Psoas muscle (tissue), 8 donors: ENCODE data around the gene SATB2. TPM values are rescaled to one million over a fixed set of nuclear protein-coding genes. Genes with fewer than 3 reads are reported as not detected.

Experiments used
- ATAC-seq, 4 donors: fragments of 200-7000 bp; cut with Tn5 transposase; one replicate each; pipeline ENCODE4 v1.9.1; 2020; ENCODE audit warnings: moderate library complexity in 3 of 4, mild to moderate bottlenecking in 2 of 4
- DNase-seq, 2 donors: peaks; one replicate each; pipeline ENCODE4 v3.0.0-alpha.2; 2020
- H3K27ac ChIP-seq: fragments of 200-600 bp; one replicate; pipeline ENCODE4 v1.8.0; 2022
- H3K27me3 ChIP-seq, 3 donors: fragments of 200-600 bp in 1 of 3; one replicate each; pipeline versions ENCODE4 v1.6.1 to v1.8.0; 2013 to 2022; ENCODE audit warnings: low read length in 2 of 3, mild to moderate bottlenecking in 2 of 3, moderate library complexity in 1 of 3; ENCODE audit not compliant: insufficient read depth in 3 of 3
- H3K36me3 ChIP-seq, 2 donors: fragments of 200-600 bp in 1 of 2; one replicate each; pipeline versions ENCODE4 v1.6.1 to v1.8.0; 2013 to 2022; ENCODE audit warnings: low read depth in 1 of 2, mild to moderate bottlenecking in 1 of 2, moderate library complexity in 1 of 2; ENCODE audit not compliant: insufficient read depth in 1 of 2
- H3K4me1 ChIP-seq: fragments of 200-600 bp; one replicate; pipeline ENCODE4 v1.8.0; 2022
- H3K4me3 ChIP-seq: fragments of 200-600 bp; one replicate; pipeline ENCODE4 v1.8.0; 2022; ENCODE audit warnings: mild to moderate bottlenecking
- H3K9me3 ChIP-seq: fragments of 200-600 bp; one replicate; pipeline ENCODE4 v1.8.0; 2022
- WGBS, 3 donors: extraction: QIAGEN DNeasy Blood & Tissue Kit; methylation state at CpG; one replicate each; pipeline versions ENCODE4 v1.1.6 to v1.1.7; 2013; 5-methylcytosine and 5-hydroxymethylcytosine counted together
- intact Hi-C, 2 donors: fragments of 100-400 bp; cut with DNase I; formaldehyde crosslinking; loops; one replicate each; pipeline versions ENCODE4 v1.11.0 to v1.14.2; 2022
- polyA plus RNA-seq, 3 donors: library from polyadenylated mRNA; stranded (reverse); fragments of 200-250 nt; gene quantifications; one replicate each; pipeline ENCODE4 v1.2.3, GENCODE V29; 2013
- total RNA-seq, 4 donors: library from RNA; stranded (reverse); fragmentation: NEBNext Ultra II Directional in 2 of 4; extraction: Animal tissue kit (Norgen Biotek cat#: 25700) in 2 of 4; gene quantifications; one replicate each; pipeline versions ENCODE4 v1.2.1 to v1.2.4, GENCODE V29; 2021 to 2023
- TF ChIP-seq, protein P1 (sequence below): fragments of 200-600 bp; IDR thresholded peaks from one replicate; pipeline ENCODE4 v1.8.0; 2022; ENCODE audit warnings: antibody characterized with exemption
- donor health status: healthy with polysubstance abuse.
- donor health status: DM: no; HTN: no; CAD: no; lungs with moderate emphysema.
- donor health status: Bipolar disorder and iron deficiency.
- donor health status: healthy.
- donor health status: DM: yes; HTN: yes; CAD: no.
- donor health status: DM: no; HTN: no; CAD: no.
- donor health status: DM: no; HTN: no; CAD: no.
- donor health status: DM: yes; HTN: yes; CAD: no.

The SATB2 gene
- total and polyA plus RNA-seq, 7 donors: 0.46 to 2.4 (median 1.6) TPM

DNA sequence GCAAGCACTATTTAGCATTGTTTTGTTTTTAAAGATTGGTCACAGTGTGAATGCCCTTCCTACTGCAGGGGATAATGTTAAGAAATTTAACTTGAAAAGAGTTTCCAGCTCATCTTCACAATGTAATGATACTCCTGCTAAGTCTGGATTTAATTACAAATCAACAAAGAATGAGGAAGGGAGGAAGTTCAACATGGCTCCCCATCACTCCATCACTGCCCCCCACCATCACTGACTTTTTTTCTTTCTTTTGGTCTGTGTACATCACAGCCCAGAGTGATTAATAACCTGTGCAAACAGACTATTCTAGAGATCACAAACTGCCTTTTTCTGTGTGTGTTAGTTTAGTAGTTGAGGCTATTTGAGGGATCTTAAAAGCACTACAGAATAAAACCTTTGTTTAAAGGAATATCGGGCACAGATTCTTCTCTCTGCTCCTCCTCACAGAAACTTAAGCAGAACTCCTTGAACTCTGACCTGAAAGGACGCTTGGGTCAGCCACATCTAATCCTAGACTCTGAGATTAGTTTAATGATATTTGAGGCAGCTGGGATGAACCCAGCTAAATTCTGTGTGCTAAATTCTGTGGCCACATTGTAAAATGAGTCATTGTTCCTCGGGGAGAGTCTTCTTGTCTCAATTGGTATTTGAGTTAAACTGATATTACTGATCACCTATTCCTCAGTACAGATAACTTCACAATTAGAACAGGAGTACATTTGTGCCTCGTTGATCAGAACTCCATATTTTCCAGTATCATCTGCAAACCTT, 47.8 kb downstream of the SATB2 start:
- TF ChIP-seq, protein P1, sequence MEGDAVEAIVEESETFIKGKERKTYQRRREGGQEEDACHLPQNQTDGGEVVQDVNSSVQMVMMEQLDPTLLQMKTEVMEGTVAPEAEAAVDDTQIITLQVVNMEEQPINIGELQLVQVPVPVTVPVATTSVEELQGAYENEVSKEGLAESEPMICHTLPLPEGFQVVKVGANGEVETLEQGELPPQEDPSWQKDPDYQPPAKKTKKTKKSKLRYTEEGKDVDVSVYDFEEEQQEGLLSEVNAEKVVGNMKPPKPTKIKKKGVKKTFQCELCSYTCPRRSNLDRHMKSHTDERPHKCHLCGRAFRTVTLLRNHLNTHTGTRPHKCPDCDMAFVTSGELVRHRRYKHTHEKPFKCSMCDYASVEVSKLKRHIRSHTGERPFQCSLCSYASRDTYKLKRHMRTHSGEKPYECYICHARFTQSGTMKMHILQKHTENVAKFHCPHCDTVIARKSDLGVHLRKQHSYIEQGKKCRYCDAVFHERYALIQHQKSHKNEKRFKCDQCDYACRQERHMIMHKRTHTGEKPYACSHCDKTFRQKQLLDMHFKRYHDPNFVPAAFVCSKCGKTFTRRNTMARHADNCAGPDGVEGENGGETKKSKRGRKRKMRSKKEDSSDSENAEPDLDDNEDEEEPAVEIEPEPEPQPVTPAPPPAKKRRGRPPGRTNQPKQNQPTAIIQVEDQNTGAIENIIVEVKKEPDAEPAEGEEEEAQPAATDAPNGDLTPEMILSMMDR: no peak
- Histone ChIP-seq H3K4me1 (no peaks in the 10 kb centered on the region), H3K4me3 (no peak overlapping the region), H3K36me3 (no peaks in the 10 kb centered on the region), H3K27ac (no peak overlapping the region), H3K9me3 (no peaks in the 10 kb centered on the region), H3K27me3 (no peaks in the 10 kb centered on the region)
- DNase-seq: no peak
- intact Hi-C loops: no loop called here
- no peak for ATAC-seq
- 39 to 59% (median 46%) methylated on average over 4 of the region's 4 CpGs for WGBS, 3 donors

DNA sequence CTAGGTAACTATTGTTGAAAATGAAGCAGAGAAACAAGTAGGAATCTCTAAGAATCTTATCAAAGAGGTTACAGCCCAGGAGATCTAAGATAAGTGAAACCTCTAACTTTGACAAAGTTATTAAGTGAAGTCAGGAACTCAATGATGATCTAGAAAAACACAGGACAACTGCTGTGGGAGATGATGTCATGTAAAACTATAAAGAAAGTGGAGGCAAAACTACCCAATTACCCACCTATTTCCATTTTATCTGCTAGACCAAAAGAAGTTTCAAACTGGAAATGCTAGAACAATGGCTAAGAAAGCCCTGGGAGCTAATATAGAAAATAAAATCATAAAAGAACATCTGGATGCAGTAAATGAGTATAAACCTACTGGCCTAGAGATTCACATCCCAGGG, 50.3 kb downstream of the SATB2 start:
- Histone ChIP-seq H3K4me1 (no peaks in the 10 kb centered on the region), H3K9me3 (no peaks in the 10 kb centered on the region), H3K27ac (no peak overlapping the region), H3K27me3 (no peaks in the 10 kb centered on the region), H3K36me3 (no peaks in the 10 kb centered on the region), H3K4me3 (no peak overlapping the region)
- ATAC-seq: no peak
- TF ChIP-seq, protein P1: no peak
- no peak for DNase-seq
- intact Hi-C loops: no loop called here

DNA sequence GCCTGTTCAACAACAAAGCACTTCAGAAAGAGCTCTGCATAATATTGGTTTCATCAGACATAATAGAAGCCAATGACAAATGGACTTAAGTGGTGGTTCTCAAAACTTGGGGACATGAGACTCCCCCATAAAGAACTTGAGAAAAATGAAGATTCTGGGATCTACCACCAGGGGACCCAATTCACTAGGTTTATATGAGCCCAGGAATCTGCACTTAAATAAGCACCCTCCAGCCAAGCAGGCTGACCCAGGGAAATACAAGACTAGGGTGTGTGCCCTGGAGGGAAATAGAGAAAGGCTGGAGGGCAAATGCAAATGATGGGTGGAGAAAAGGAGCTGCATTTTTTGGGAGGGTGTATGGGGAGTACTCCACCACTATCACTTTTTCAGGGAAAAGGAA, 52.5 kb downstream of the SATB2 start:
- DNase-seq (no peak), ATAC-seq (no peak)
- Histone ChIP-seq H3K9me3 (no peaks in the 10 kb centered on the region), H3K36me3 (no peaks in the 10 kb centered on the region), H3K4me1 (no peaks in the 10 kb centered on the region), H3K27ac (no peak overlapping the region), H3K4me3 (no peak overlapping the region), H3K27me3 (no peaks in the 10 kb centered on the region)
- intact Hi-C loops: no loop called here
- TF ChIP-seq, protein P1: peak; percentile 15

DNA sequence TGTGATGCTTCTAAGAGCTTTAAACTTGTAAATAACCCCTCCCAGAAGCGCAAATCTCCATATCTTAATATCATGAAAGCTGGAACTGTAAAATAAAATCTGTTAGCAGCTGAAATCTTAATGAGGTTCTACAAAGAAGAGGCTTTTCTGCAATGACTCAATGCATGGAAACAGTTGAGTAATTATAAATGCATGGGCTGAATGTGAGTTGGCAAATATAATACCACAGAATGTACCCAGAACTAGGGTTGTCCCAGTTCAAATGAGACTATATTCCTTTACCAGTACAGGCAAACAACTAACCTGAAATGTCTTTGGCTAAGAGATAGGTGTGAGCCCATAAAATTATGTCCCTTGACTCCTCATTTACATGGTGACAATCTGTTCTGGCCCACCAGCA, 52.9 kb downstream of the SATB2 start:
- 94 to 96% (median 95%) methylated on average over 1 of the region's 1 CpG for WGBS, 3 donors
- Histone ChIP-seq H3K4me3 (no peak overlapping the region), H3K36me3 (no peaks in the 10 kb centered on the region), H3K27me3 (no peaks in the 10 kb centered on the region), H3K9me3 (no peaks in the 10 kb centered on the region), H3K4me1 (no peaks in the 10 kb centered on the region), H3K27ac (no peak overlapping the region)
- TF ChIP-seq, protein P1: no peak
- DNase-seq: no peak
- intact Hi-C loops: no loop called here
- ATAC-seq: no peak

DNA sequence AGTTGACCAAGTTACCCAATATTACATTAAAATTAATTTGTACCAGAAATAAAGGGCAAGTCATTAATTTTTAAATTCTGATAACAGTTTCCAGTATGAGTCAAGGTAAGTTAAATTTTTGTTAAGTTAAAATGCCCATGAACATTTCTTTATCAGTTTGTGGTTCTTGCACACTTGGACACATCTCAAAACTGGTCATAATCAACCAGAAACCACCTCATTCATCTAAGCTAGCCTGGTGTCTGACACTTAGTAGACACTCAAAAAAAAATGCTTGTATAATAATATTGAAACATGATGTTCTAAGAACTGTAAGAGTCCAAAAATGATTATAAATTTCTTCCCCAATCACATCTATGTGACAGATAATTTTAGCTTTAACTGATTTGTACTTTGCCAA, 62.4 kb downstream of the SATB2 start:
- no peaks in the 10 kb centered on the region for H3K4me1 ChIP-seq
- H3K27ac ChIP-seq: no peak overlapping the region
- H3K9me3 ChIP-seq: no peaks in the 10 kb centered on the region
- intact Hi-C loops: no loop called here
- ATAC-seq: no peak
- DNase-seq: no peak
- H3K36me3 ChIP-seq: no peaks in the 10 kb centered on the region
- no peak overlapping the region for H3K4me3 ChIP-seq
- TF ChIP-seq, protein P1: no peak
- no peaks in the 10 kb centered on the region for H3K27me3 ChIP-seq
